Esophagus mucosa (tissue), 1 donor: ENCODE results near the gene GJB1. TPM values are rescaled to one million over a fixed set of nuclear protein-coding genes. Genes with fewer than 3 reads are reported as not detected.
A peak's percentile ranks its signal among the peaks of the same experiment; 100 is the strongest.
"Not testable (repeated sequence)": the region's sequence is repeated elsewhere in the genome, so short reads cannot be mapped to it uniquely, and the experiment has no call there.

ENCODE experiments used
- ATAC-seq: fragments of 200-7000 bp; cut with Tn5 transposase; one replicate; pipeline ENCODE4 v1.9.1; 2020
- total RNA-seq: library from RNA; stranded (reverse); gene quantifications from one replicate; pipeline ENCODE4 v1.2.4, GENCODE V29; 2023
- donor health status: DM: yes; HTN: yes; CAD: no.

The GJB1 gene
- 0.12 TPM for total RNA-seq

- no peak for ATAC-seq
Measured at GRCh38 chrX:71222929-71223328, at the start of gene GJB1. TSS of gene GJB1 (plus strand) at chrX:71223224. CDS start at chrX:71223708, 484 bp downstream.

- no peak for ATAC-seq
Measured at GRCh38 chrX:71173440-71173839, 49.6 kb upstream of the GJB1 start.

- ATAC-seq, result no peak
Measured at GRCh38 chrX:71174795-71175194, 48.2 kb upstream of the GJB1 start.

GRCh38 chrX:71175531-71175930 lies 47.5 kb upstream of the GJB1 start:
- ATAC-seq, result no peak

- ATAC-seq, result no peak
Measured at GRCh38 chrX:71177327-71177726, 45.7 kb upstream of the GJB1 start.

GRCh38 chrX:71178908-71179307 lies 44.1 kb upstream of the GJB1 start:
- peak; percentile 53 for ATAC-seq

GRCh38 chrX:71180579-71181265 lies 42.3 kb upstream of the GJB1 start:
- not testable (repeated sequence) for ATAC-seq

- ATAC-seq, result peak; percentile 36
Measured at GRCh38 chrX:71181558-71181909, 41.5 kb upstream of the GJB1 start.

- ATAC-seq, result peak; percentile 91
Measured at GRCh38 chrX:71181910-71182799, 40.9 kb upstream of the GJB1 start.

GRCh38 chrX:71182871-71183270 lies 40.2 kb upstream of the GJB1 start:
- no peak for ATAC-seq

- no peak for ATAC-seq
Measured at GRCh38 chrX:71183341-71183740, 39.7 kb upstream of the GJB1 start.

GRCh38 chrX:71184092-71184491 lies 38.9 kb upstream of the GJB1 start:
- no peak for ATAC-seq

GRCh38 chrX:71184803-71185495 lies 38.1 kb upstream of the GJB1 start:
- ATAC-seq, result peak; percentile 47

- ATAC-seq, result no peak
Measured at GRCh38 chrX:71191248-71191647, 31.8 kb upstream of the GJB1 start.

GRCh38 chrX:71195964-71196649 lies 26.9 kb upstream of the GJB1 start:
- ATAC-seq, result no peak

- ATAC-seq, result no peak
Measured at GRCh38 chrX:71198066-71198465, 25.0 kb upstream of the GJB1 start.

GRCh38 chrX:71199252-71200008 lies 23.6 kb upstream of the GJB1 start:
- ATAC-seq, result no peak

- ATAC-seq, result no peak
Measured at GRCh38 chrX:71210816-71211215, 12.2 kb upstream of the GJB1 start.

- no peak for ATAC-seq
Measured at GRCh38 chrX:71212536-71212935, 10.5 kb upstream of the GJB1 start.

GRCh38 chrX:71214152-71214551 lies 8.9 kb upstream of the GJB1 start:
- no peak for ATAC-seq

- peak; percentile 42 for ATAC-seq
Measured at GRCh38 chrX:71214604-71215337, 8.3 kb upstream of the GJB1 start.
